NB4 (cell line): ENCODE results near the gene KIAA1671.

Experiments
- DNase-seq: peaks from one replicate; pipeline ENCODE4 v3.0.0; 2010; ENCODE audit warnings: low read depth
- H3K4me3 ChIP-seq: one replicate; pipeline ENCODE4 v1.5.1; 2011; ENCODE audit warnings: mild to moderate bottlenecking, low read depth, low read length, moderate library complexity
- CTCF ChIP-seq: IDR thresholded peaks from one replicate; pipeline ENCODE4 v1.5.1; 2012; ENCODE audit warnings: low read depth, low read length
- MAX ChIP-seq: IDR thresholded peaks from 2 replicates; pipeline ENCODE4 v1.6.1; 2011; ENCODE audit warnings: low read depth, low read length
- MYC ChIP-seq: IDR thresholded peaks from 2 replicates; pipeline ENCODE4 v1.6.1; 2011; ENCODE audit warnings: low read depth, low read length
- POLR2A ChIP-seq: IDR thresholded peaks from 2 replicates; pipeline ENCODE4 v1.6.1; 2011; ENCODE audit warnings: mild to moderate bottlenecking; ENCODE audit not compliant: insufficient read length; ENCODE audit errors: extremely low read depth

Gene KIAA1671

GRCh38 chr22:24986816-24987215, 34.3 kb downstream of the KIAA1671 start:
- DNase-seq: no peak
- no peak overlapping the region for H3K4me3 ChIP-seq
- no peak for TF ChIP-seq POLR2A
- no peak for TF ChIP-seq MYC
- TF ChIP-seq MAX: no peak
- TF ChIP-seq CTCF: no peak

- H3K4me3 ChIP-seq: no peak overlapping the region
- TF ChIP-seq MAX: no peak
- no peak for TF ChIP-seq MYC
- TF ChIP-seq POLR2A: no peak
- TF ChIP-seq CTCF: no peak
These were observed 36.6 kb downstream of the KIAA1671 start for GRCh38 chr22:24989135-24989534.

GRCh38 chr22:24989541-24989951, 37.0 kb downstream of the KIAA1671 start:
- no peak for TF ChIP-seq MYC
- no peak for TF ChIP-seq CTCF
- TF ChIP-seq POLR2A: no peak
- TF ChIP-seq MAX: no peak
- no peak overlapping the region for H3K4me3 ChIP-seq
- no peak for DNase-seq

More at GRCh38 chr22:24989135-24989534, 36.6 kb downstream of the KIAA1671 start:
- DNase-seq: no peak

- TF ChIP-seq MYC: no peak
- no peak for TF ChIP-seq MAX
- TF ChIP-seq CTCF: no peak
- no peak for TF ChIP-seq POLR2A
- no peak for DNase-seq
- H3K4me3 ChIP-seq: no peak overlapping the region
These were observed 37.9 kb downstream of the KIAA1671 start for GRCh38 chr22:24990344-24990905.

GRCh38 chr22:24992946-24993345, 40.4 kb downstream of the KIAA1671 start:
- no peak overlapping the region for H3K4me3 ChIP-seq
- no peak for TF ChIP-seq MYC
- no peak for TF ChIP-seq CTCF
- TF ChIP-seq MAX: no peak
- no peak for TF ChIP-seq POLR2A
- DNase-seq: no peak
